Astrocyte (in vitro differentiated cells and primary cell): ENCODE data around the gene BLVRA.

Source experiments
- CTCF ChIP-seq: IDR thresholded peaks from 2 replicates; pipeline ENCODE4 v1.5.1; 2011; ENCODE audit warnings: low read depth, mild to moderate bottlenecking, inconsistent platforms, low read length, moderate library complexity; ENCODE audit not compliant: insufficient read depth
- EZH2 ChIP-seq: IDR thresholded peaks from 2 replicates; pipeline ENCODE4 v1.6.1; 2012; ENCODE audit warnings: mild to moderate bottlenecking, low read length, inconsistent platforms; ENCODE audit not compliant: insufficient read depth

GRCh38 chr7:43767311-43767710, 8.8 kb downstream of the BLVRA start:
- no peak for TF ChIP-seq EZH2
- no peak for TF ChIP-seq CTCF
